ENCODE measurements around the gene LEFTY1.

LEFTY1 gene

GRCh38 chr1:225906467-225906866 lies 17.5 kb upstream of the LEFTY1 start:
- H2AFZ ChIP-seq (ENCODE audit: low read depth, low read length) = no peak overlapping the region
- ATAC-seq (ENCODE audit: insufficient read depth, low read depth) = no peak
- H3K4me3 ChIP-seq (ENCODE audit: low read depth in 1 of 2, low read length in 2 of 2) = no peak overlapping the region
- H3K4me1 ChIP-seq (ENCODE audit: insufficient read depth, low read length) = no peaks in the 10 kb centered on the region
- H3K27ac ChIP-seq (ENCODE audit: low read length) = no peak overlapping the region
- TF ChIP-seq EZH2 (IDR thresholded peaks at IDR 0.05; ENCODE audit: borderline replicate concordance, low read depth, low read length, severe bottlenecking) (no peak), CTCF (IDR thresholded peaks at IDR 0.05; ENCODE audit: borderline replicate concordance, extremely low read depth, low read length, poor library complexity, severe bottlenecking) (no peak)
- no peak overlapping the region for H3K4me2 ChIP-seq (ENCODE audit: insufficient read depth, low read length)
- H3K9ac ChIP-seq (ENCODE audit: low read depth, low read length) = no peak overlapping the region
- H3K9me3 ChIP-seq (ENCODE audit: insufficient read depth, low read length, severe bottlenecking) = no peaks in the 10 kb centered on the region
- H3K27me3 ChIP-seq (ENCODE audit: insufficient read depth, low read length, poor library complexity) = no peaks in the 10 kb centered on the region
- no peak for DNase-seq
- no peaks in the 10 kb centered on the region for H3K36me3 ChIP-seq (ENCODE audit: insufficient read depth, low read length)
- H3K79me2 ChIP-seq (ENCODE audit: insufficient read depth, low read length) = no peaks in the 10 kb centered on the region
- H4K20me1 ChIP-seq (ENCODE audit: insufficient read depth, low read length) = no peaks in the 10 kb centered on the region

GRCh38 chr1:225903623-225904022 lies 14.7 kb upstream of the LEFTY1 start:
- no peak overlapping the region for H2AFZ ChIP-seq (ENCODE audit: low read depth, low read length)
- H3K4me3 ChIP-seq (ENCODE audit: low read depth in 1 of 2, low read length in 2 of 2) = no peak overlapping the region
- TF ChIP-seq EZH2 (IDR thresholded peaks at IDR 0.05; ENCODE audit: borderline replicate concordance, low read depth, low read length, severe bottlenecking) (no peak), CTCF (IDR thresholded peaks at IDR 0.05; ENCODE audit: borderline replicate concordance, extremely low read depth, low read length, poor library complexity, severe bottlenecking) (no peak)
- no peak for ATAC-seq (ENCODE audit: insufficient read depth, low read depth)
- H3K9ac ChIP-seq (ENCODE audit: low read depth, low read length) = no peak overlapping the region
- no peaks in the 10 kb centered on the region for H3K36me3 ChIP-seq (ENCODE audit: insufficient read depth, low read length)
- H3K9me3 ChIP-seq (ENCODE audit: insufficient read depth, low read length, severe bottlenecking) = no peaks in the 10 kb centered on the region
- H3K27me3 ChIP-seq (ENCODE audit: insufficient read depth, low read length, poor library complexity) = no peaks in the 10 kb centered on the region
- no peak overlapping the region for H3K4me2 ChIP-seq (ENCODE audit: insufficient read depth, low read length)
- no peaks in the 10 kb centered on the region for H3K79me2 ChIP-seq (ENCODE audit: insufficient read depth, low read length)
- no peaks in the 10 kb centered on the region for H3K4me1 ChIP-seq (ENCODE audit: insufficient read depth, low read length)
- no peaks in the 10 kb centered on the region for H4K20me1 ChIP-seq (ENCODE audit: insufficient read depth, low read length)
- H3K27ac ChIP-seq (ENCODE audit: low read length) = no peak overlapping the region
- no peak for DNase-seq

- ATAC-seq (ENCODE audit: insufficient read depth, low read depth) = no peak
- DNase-seq = no peak
- Histone ChIP-seq H3K9me3 (ENCODE audit: insufficient read depth, low read length, severe bottlenecking) (no peaks in the 10 kb centered on the region), H3K36me3 (ENCODE audit: insufficient read depth, low read length) (no peaks in the 10 kb centered on the region), H3K27me3 (ENCODE audit: insufficient read depth, low read length, poor library complexity) (no peaks in the 10 kb centered on the region), H3K79me2 (ENCODE audit: insufficient read depth, low read length) (no peaks in the 10 kb centered on the region), H3K27ac (ENCODE audit: low read length) (no peak overlapping the region), H4K20me1 (ENCODE audit: insufficient read depth, low read length) (no peaks in the 10 kb centered on the region), H3K4me3 (ENCODE audit: low read depth in 1 of 2, low read length in 2 of 2) (no peak overlapping the region), H2AFZ (ENCODE audit: low read depth, low read length) (no peak overlapping the region), H3K9ac (ENCODE audit: low read depth, low read length) (no peak overlapping the region), H3K4me2 (ENCODE audit: insufficient read depth, low read length) (no peak overlapping the region), H3K4me1 (ENCODE audit: insufficient read depth, low read length) (peaks cover 18% of the 10 kb centered on the region)
- TF ChIP-seq CTCF (IDR thresholded peaks at IDR 0.05; ENCODE audit: borderline replicate concordance, extremely low read depth, low read length, poor library complexity, severe bottlenecking) (no peak), EZH2 (IDR thresholded peaks at IDR 0.05; ENCODE audit: borderline replicate concordance, low read depth, low read length, severe bottlenecking) (no peak)
Observed at GRCh38 chr1:225899044-225899925, 10.3 kb upstream of the LEFTY1 start.

All from DND-41 (cell line).